SH-SY5Y (cell line): ENCODE results near the gene OR10A7.

Source experiments
- GATA2 ChIP-seq: IDR thresholded peaks from 2 replicates; pipeline ENCODE4 v1.6.1; 2011; ENCODE audit warnings: mild to moderate bottlenecking, low read depth, low read length
- GATA3 ChIP-seq: IDR thresholded peaks from 2 replicates; pipeline ENCODE4 v1.6.1; 2011; ENCODE audit warnings: low read depth, mild to moderate bottlenecking, low read length, moderate library complexity

GRCh38 chr12:55250944-55251343, 30.1 kb downstream of the OR10A7 start:
- no peak for TF ChIP-seq GATA2
- TF ChIP-seq GATA3: no peak
